Loucy (cell line): ENCODE results near the gene PARD3B.

ENCODE experiments used
- CTCF ChIP-seq: fragments of 200-600 bp; sonication (generic); conservative IDR thresholded peaks from 2 replicates; pipeline ENCODE4 v1.5.1; 2014; ENCODE audit warnings: mild to moderate bottlenecking, antibody characterized with exemption, low read length
- EZH2phosphoT487 ChIP-seq: fragments of 200-600 bp; IDR thresholded peaks from 2 replicates; pipeline ENCODE4 v1.6.1; 2018; ENCODE audit warnings: antibody characterized with exemption, mild to moderate bottlenecking, moderate library complexity, borderline replicate concordance

GRCh38 chr2:204913854-204914464, 368.7 kb downstream of the PARD3B start:
- TF ChIP-seq CTCF (no peak), EZH2phosphoT487 (no peak)
